ENCODE measurements around the gene LSM2.

- TF ChIP-seq CTCF (IDR thresholded peaks at IDR 0.05): no peak
- TF ChIP-seq POLR2A (IDR thresholded peaks at IDR 0.05): peak in 3 of 4 donors; percentile 25 to 85 (median 64)
These were observed 20.1 kb upstream of the LSM2 start for GRCh38 chr6:31826793-31827285.

Measured in upper lobe of left lung (tissue), 4 donors.